Measurements from ENCODE around the gene HOXC9.

Gene HOXC9

GRCh38 chr12:54042970-54043853 lies 43.3 kb downstream of the HOXC9 start:
- DNase-seq: no peak

GRCh38 chr12:54044425-54045103 lies 44.6 kb downstream of the HOXC9 start:
- no peak for DNase-seq

- DNase-seq: no peak
Measured at GRCh38 chr12:54045401-54045800, 45.4 kb downstream of the HOXC9 start.

GRCh38 chr12:54045868-54046521 lies 46.0 kb downstream of the HOXC9 start:
- DNase-seq: no peak

GRCh38 chr12:54046809-54047159 lies 46.8 kb downstream of the HOXC9 start:
- no peak for DNase-seq

GRCh38 chr12:54047160-54047963 lies 47.4 kb downstream of the HOXC9 start:
- no peak for DNase-seq

- DNase-seq: no peak
Measured at GRCh38 chr12:54047964-54048303, 48.0 kb downstream of the HOXC9 start.

- DNase-seq: no peak
Measured at GRCh38 chr12:54048406-54049093, 48.6 kb downstream of the HOXC9 start.

GRCh38 chr12:54049108-54049507 lies 49.1 kb downstream of the HOXC9 start:
- DNase-seq: no peak

GRCh38 chr12:54050482-54050810 lies 50.5 kb downstream of the HOXC9 start:
- DNase-seq: no peak

GRCh38 chr12:54051026-54051842 lies 51.3 kb downstream of the HOXC9 start:
- DNase-seq: no peak

- DNase-seq: no peak
Measured at GRCh38 chr12:54051874-54052437, 52.0 kb downstream of the HOXC9 start.

- DNase-seq: no peak
Measured at GRCh38 chr12:54052438-54053002, 52.6 kb downstream of the HOXC9 start.
